HG02852 (cell line): ENCODE measurements around the gene JMJD6.
A peak's percentile ranks its signal among the peaks of the same experiment; 100 is the strongest.
"Not testable (repeated sequence)": the region's sequence is repeated elsewhere in the genome, so short reads cannot be mapped to it uniquely, and the experiment has no call there.

Experiments
- ATAC-seq: cut with Tn5 transposase; IDR thresholded peaks from one replicate; pipeline ENCODE4 v1.9.1; 2021; ENCODE audit warnings: mild to moderate bottlenecking, moderate library complexity; ENCODE audit not compliant: unreplicated experiment

Gene JMJD6

DNA sequence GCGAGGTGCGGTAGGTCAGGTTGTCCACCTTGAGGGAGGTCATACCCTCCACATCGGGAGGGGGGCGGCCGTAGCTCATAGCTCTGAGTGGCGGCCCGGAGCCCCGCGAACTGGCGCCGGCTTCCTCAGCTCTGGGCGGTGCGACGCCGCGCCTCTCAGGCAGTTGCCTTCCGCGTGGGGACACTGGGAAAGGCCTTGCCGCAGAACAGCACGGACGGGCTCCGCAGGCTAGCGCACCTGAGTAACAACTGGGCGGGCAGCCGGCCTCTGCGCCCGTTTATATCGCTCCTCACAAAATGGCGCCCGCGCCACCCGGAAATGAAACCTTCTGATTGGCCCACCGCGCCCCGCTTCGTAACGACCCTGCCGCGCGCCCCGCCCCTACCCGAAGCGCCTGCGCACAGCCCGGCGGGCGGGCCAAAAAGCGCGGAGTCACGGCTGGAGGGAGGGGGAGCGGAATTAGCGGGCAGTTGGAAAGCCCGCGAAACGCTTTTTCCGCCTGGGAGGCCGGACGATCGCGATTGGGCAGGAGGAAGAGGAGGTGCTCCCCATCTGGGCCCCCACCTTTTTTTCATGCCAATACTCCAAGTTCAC lies 10.8 kb upstream of the JMJD6 start, which contains the start of gene SRSF2:
SRSF2 (minus strand) TSS at position 250 of the 594 bp plus-strand sequence; CDS start at position 79, 171 bp downstream.
- ATAC-seq = peak; percentile 57

DNA sequence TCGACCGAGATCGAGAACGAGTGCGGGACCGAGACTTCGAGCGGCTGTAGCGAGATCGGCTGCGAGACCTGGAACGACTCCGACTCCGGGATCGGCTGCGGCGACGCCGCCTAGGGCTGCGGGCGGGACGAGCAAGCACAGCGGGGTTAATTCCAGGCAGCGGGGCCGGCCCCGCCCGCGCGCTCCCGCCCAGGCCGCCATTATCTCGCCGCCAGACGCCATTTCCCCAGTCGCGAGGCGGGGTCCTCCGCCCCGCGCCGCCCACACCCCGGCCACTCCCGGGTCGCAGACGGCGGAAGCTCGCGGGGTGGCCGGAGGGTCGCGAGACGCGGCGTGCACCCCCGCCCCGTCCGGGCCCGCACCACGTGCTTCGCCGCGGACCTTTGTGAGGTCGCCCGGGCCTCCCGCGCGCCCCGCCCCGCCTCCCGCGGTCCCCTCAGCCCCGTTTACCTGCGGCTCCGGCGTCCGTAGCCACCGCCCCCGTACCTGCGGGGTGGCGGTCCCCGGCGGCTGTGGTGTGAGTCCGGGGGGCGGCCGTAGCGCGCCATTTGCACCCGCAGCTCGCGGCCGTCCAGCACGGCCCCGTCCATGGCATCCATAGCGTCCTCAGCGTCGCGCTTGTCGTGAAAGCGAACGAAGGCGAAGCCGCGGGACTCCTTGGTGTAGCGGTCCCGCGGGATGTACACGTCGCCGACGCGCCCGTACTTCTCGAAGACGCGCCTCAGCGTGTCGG lies 10.1 kb upstream of the JMJD6 start:
- peak; percentile 13 for ATAC-seq

DNA sequence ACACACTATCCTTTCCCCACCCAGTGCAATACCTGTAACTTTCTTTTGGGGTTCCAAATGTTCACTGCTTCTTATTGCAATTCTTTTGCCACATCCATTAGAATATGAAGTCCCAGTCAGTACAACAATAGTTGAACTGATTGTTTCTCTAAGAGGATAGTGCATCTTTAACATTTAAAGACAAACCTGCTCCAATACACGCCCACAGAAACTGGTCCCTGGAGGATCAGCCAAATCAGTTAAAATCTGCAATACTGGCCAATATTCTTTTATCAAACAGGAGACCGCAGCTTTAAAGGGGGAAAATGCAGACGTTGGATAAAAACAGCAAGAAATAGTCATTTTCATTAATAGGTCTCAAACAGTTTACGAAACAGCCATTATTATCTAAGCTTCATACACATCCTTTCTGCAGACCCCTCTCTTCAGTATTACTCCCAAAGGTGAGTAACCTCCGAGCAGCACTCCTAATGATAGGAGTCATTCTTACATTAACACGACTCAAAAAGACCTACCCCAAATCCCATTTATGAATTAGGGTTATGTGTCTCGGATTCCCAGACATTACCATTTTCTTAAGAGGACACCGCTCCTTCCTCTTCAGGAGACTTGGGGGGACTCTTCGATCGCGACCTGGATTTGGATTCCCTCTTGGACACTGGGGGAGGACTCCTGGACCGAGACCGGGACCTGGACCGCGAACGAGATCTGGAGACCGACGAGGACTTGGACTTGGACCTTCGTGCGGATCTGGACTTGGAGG lies 9.4 kb upstream of the JMJD6 start:
- no peak for ATAC-seq

GRCh38 chr17:76735006-76735405 lies 8.6 kb upstream of the JMJD6 start:
- no peak for ATAC-seq

DNA sequence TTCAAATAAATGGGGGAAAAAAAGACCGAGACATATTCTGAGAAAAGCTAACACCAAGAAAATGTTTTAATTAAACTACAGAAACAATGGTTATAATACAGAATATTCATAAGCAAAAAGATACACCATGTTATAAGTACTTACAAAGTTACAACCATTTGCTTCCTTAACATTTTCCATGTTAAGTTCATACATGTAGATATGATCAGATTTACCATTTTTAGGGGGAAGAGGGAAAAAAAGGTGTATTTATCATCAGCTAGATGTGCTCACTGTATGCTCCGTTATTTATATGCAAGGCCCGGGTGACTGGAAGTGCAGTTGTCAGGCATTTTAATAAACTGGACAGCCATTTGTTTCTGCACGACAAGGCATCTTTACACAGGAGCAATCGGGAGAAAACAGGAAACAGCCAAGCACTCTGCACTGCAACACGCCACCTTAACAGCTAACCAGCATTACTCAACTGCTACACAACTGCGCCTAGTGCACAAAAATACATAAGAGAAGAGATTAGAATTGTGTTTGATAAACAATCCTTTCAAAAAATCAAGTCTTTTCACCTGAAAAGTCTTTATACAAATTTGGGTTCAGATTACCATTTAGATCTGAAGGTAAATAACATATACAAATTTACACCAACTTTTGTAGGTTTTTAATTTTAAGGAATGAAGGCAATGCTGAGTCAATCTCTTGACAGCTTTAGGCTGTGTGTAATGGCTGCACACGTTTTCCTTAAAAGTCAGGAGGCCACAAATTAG lies 7.9 kb upstream of the JMJD6 start:
- no peak for ATAC-seq

DNA sequence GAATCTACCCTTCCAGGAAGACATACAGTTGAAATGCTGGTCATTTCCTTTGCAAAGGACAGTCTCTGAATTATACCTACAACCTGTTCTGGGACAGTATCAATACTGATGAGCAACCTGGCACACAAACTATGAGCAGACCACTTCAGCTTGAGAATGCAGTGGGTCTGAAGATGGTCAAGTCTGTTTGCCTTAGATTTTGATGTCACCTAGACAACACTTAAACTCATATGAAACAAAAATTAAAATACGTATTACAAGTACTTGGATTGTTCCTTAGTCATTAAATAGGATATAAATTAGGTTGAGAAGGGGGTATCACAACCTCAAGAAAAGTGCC lies 7.2 kb upstream of the JMJD6 start:
- ATAC-seq = no peak

- ATAC-seq = no peak
These were observed 6.6 kb upstream of the JMJD6 start for GRCh38 chr17:76732734-76733617.

GRCh38 chr17:76731800-76732733 lies 5.7 kb upstream of the JMJD6 start:
- ATAC-seq = not testable (repeated sequence)

DNA sequence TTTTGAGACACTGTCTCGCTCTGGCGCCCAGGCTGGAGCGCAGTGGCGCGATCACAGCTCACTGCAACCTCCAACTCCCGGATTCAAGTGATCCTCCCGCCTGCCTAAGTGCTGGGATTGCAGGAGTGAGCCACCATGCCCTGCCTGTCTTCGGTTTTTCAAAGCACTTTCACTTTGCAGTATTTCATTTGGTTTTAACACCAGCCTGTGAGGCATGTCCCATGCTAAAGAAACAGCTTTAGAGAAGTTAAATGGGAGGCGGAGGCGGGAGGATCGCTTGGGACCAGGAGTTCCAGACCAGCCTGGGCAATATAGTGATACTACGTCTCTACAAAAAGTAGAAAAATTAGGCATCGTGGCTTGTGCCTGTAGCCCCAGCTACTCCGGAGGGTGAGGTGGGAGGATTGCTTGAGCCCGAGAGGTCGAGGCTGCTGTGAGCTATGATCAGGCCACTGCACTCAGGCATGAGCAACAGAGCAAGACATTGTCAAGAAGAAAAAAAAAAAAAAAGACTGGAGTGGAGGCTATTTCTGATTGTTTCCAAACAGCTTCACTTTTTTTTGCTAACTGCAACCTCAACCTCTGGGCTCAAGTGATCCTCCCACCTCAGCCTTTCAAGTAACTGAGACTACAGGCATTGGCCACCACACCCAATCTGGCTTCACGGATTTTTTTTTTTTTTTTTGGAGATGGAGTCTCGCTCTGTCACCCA lies 1.5 kb upstream of the JMJD6 start:
- ATAC-seq = no peak

- ATAC-seq = peak; percentile 48
These were observed 641 bp upstream of the JMJD6 start, which contains the start of gene METTL23 for GRCh38 chr17:76726776-76727718. TSS of gene METTL23 (plus strand) at chr17:76726839. CDS start at chr17:76729711, 2,872 bp downstream.

DNA sequence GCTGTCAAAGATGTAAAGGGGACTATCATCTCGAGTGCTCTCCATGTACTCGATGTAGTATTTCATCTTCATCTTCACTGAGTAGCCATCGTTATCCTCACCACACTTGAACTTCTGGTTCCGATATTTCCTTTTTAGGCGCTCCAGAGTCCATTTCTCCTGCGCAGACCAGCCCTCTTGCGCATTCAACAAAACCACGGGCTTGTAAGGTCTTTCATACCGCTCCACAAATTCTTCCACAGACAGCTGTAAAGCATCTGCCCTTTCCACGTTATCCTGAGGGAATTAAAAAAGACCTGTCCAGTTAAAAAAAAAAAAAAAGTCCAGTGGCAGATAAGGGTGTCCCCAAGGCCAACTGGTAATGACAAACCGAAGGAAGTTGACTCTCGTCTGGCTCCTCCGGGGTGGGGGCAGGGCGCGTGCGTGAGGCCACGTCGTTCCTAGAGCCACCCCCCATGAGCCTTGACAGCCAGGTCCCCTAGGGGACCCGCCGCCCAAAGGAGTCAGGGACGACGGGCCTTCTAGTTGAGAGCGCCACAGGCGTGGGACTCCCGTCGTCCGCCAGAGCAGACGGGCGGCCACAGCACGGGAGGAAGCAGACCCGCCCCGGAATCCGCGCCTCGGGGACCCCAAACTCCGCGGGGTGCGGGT lies 701 bp downstream of the JMJD6 start:
- peak; percentile 31 for ATAC-seq

- ATAC-seq = no peak
These were observed 2.6 kb downstream of the JMJD6 start for GRCh38 chr17:76723812-76724211.

DNA sequence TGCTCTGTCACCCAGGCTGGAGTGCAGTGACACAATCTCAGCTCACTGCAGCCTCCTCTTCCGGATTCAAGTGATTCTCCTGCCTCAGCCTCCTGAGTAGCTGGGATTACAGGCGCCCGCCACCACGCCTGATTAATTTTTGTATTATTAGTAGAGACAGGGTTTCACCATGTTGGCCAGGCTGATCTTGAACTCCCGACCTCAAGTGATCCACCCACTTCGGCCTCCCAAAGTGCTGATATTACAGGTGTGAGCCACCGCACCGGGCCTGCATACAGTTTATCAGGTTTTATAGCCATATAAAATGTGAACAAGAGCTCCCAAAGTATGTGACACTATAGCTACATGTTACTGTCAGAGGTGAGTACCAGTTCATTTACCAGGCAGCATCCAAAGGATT lies 3.4 kb downstream of the JMJD6 start:
- not testable (repeated sequence) for ATAC-seq

DNA sequence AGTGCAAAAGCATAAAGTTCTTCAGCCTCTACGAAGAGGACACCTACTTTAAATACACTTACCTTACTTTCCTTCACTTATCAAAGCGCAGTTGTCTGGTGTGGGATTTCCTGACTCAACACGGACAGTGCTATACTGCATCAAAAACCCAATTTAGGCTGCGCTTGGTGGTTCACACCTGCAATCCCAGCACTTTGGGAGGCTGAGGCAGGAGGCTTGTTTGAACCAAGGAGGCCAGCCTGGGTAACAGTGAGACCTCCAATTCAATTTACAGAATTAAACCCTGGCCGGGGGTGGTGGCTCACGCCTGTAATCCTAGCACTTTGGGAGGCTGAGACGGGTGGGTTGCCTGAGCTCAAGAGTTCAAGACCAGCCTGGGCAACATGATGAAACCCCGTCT lies 4.1 kb downstream of the JMJD6 start:
- ATAC-seq = no peak

- ATAC-seq = no peak
These were observed 4.9 kb downstream of the JMJD6 start for GRCh38 chr17:76721463-76721862.

- ATAC-seq = no peak
These were observed 5.5 kb downstream of the JMJD6 start for GRCh38 chr17:76720941-76721340.

DNA sequence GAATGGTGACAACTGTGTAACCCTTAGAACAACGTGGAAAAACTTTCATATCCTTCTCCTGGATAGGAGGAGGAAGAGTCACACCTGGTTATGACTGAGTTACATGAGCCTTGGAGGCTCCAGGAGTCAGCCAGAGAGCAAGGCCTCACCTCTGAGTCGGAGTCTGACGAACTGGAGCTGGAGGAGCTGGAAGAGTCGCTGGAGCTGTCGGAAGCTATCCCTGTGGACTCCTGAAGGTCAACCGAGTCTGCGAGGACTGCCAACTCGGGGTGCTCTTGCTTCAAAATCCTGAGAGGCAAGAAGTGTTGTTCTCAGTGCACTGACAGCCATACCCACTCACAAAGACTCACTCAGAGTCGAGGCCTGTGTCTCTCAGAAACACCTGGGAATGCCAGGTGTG lies 6.2 kb downstream of the JMJD6 start:
- no peak for ATAC-seq
